HG03460 (cell line): ENCODE results near the gene CPNE5.

ENCODE experiments used
- ATAC-seq: cut with Tn5 transposase; IDR thresholded peaks from one replicate; pipeline ENCODE4 v1.9.1; 2021; ENCODE audit not compliant: unreplicated experiment

The CPNE5 gene

DNA sequence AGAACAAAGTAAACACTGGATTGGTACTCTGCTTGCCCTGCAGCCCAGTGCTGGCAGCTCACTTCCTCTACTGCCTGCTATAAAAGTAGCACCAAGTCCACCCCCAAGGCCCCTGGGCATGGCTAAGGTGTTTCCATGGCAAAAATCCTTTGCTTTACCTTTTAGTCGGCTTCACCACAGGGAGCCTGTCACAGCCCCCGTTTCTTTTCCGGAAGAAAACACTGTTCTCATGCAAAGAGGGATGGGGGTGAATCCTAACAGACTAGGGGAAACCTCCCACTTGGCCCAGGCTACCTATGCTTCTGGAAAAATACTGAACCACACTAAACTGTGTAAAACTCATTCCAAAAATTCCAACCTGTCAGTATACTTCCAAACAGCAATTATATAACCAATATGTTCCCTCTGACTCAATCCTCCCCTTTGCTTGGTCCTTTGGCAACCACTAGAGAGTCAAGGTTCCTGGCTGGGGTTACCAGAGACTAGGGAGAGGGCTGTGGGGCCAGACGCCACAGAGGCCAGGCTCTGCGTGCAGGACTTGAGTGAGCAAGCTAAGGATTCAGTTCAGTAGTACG lies 19.2 kb upstream of the CPNE5 start:
- no peak for ATAC-seq

DNA sequence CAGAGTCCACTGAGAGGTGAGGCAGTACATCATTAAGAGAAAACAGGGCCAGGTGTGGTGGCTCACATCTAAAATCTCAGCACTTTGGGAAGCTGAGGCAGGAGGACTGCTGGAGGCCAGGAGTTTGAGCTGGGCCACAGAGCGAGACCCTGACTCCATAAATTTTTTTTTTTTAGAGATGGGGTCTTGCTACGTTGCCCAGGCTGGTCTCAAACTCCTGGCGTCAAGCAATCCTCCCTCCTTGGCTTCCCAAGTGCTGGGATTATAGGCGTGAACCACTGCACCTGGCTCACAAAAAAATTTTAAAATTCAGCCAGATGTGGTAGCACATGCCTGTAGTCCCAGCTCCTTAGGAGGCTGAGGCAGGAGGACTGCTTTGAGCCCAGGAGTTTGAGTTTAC lies 18.1 kb upstream of the CPNE5 start:
- no peak for ATAC-seq

DNA sequence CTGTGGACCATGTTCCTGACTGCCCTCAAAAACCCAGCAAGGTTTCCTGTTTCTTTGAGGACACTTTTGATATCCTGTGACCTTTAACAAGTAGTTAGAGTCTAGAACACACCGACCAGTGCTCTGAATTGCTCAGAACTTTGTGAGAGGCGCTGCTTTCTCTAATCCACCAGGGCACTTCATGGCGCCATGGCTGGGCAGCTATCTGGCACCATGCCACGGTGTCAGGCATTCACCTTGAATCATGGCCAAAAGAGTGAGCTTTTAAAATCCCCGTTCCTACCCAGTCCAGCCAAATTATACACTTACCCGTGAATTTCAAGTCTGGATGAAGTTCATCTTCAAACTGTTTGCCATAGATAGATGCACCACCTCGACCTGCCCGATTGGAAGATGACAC lies 17.0 kb upstream of the CPNE5 start:
- no peak for ATAC-seq

DNA sequence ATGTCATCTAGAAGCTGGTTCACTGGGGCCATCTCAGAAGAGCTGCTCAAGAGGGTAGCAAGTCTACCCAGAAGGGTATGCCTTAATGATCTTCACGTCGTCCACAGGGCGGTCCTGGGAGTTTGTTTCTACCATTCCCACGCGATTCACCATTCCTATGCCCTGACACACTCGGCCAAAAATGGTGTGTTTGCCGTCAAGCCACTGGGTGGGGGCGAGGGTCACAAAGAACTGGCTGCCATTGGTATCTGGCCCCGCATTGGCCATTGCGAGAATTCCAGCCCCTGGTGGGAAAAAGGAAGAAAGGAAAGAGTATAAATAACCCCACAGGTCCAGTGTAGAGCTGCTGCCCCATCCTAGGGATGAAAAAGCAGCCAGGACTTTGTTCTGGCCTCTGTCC lies 16.5 kb upstream of the CPNE5 start:
- ATAC-seq = no peak

DNA sequence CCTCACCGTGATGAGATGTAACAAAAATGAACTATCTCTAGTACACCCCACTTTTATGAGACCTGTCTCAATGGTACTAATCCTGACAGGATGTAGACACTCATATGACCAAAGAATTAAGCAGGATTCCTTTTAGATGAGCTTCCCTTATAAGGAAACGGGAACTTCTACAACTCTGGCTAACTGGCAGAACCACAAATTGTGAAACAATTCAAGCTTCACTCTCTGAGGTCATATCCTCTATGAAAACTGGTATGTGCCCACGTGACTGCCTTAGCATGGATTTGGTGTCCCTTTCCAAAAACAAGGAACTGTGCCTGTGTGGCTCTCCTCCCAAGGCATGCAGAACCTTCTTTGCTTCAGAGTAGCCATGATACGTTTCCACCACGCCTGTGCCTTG lies 14.1 kb upstream of the CPNE5 start:
- no peak for ATAC-seq

GRCh38 chr6:36852481-36853147 lies 13.4 kb upstream of the CPNE5 start:
- no peak for ATAC-seq

- no peak for ATAC-seq
Measured at GRCh38 chr6:36851626-36852025, 12.4 kb upstream of the CPNE5 start.

- no peak for ATAC-seq
Measured at GRCh38 chr6:36851149-36851614, 11.9 kb upstream of the CPNE5 start.

DNA sequence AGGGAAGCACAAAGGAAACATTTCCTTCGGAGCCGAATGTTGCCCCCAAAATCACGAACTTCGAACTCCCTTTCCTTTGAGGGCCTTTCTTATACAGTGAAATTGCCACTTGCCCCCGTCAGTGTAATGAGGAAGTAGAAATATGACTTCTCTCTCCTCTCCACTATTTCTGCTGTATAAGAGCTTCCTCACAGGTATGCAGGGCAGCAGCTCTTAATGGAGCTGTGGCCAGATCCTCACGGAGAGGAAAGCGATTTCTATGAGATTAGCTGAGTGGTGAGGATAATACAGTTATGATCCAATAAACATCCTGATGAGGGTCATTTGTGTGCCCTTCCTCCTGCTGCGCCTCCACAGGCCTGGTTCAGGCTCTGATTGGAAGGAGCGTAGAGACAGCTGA lies 10.8 kb upstream of the CPNE5 start:
- no peak for ATAC-seq

- no peak for ATAC-seq
Measured at GRCh38 chr6:36848658-36849441, 9.6 kb upstream of the CPNE5 start.

- ATAC-seq = no peak
Measured at GRCh38 chr6:36847991-36848390, 8.7 kb upstream of the CPNE5 start.

- no peak for ATAC-seq
Measured at GRCh38 chr6:36847152-36847551, 7.9 kb upstream of the CPNE5 start.

- no peak for ATAC-seq
Measured at GRCh38 chr6:36845233-36845632, 6.0 kb upstream of the CPNE5 start.

GRCh38 chr6:36844232-36845170 lies 5.3 kb upstream of the CPNE5 start:
- ATAC-seq = no peak

- no peak for ATAC-seq
Measured at GRCh38 chr6:36843170-36843569, 3.9 kb upstream of the CPNE5 start.

DNA sequence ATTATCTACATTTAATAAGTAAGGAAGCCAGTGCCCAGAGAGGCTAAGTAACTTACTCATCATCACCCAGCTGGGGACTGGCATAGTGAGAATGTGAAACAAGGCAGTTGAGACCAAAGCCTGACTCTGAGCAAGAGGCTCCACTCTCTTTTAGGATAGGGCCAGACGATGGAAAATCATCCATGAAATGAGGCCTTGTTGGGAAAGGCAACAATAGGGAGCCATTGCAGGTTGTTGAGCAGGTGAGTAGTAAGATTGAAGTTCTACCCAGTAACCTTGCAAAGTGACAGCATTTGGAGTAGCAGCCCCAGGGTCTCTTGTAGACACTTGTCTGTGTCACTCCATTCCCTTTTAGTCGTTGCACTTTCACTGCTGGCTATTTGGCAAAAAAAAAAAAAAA lies 2.5 kb upstream of the CPNE5 start:
- no peak for ATAC-seq

GRCh38 chr6:36840432-36841403 lies 1.5 kb upstream of the CPNE5 start:
- ATAC-seq = no peak

DNA sequence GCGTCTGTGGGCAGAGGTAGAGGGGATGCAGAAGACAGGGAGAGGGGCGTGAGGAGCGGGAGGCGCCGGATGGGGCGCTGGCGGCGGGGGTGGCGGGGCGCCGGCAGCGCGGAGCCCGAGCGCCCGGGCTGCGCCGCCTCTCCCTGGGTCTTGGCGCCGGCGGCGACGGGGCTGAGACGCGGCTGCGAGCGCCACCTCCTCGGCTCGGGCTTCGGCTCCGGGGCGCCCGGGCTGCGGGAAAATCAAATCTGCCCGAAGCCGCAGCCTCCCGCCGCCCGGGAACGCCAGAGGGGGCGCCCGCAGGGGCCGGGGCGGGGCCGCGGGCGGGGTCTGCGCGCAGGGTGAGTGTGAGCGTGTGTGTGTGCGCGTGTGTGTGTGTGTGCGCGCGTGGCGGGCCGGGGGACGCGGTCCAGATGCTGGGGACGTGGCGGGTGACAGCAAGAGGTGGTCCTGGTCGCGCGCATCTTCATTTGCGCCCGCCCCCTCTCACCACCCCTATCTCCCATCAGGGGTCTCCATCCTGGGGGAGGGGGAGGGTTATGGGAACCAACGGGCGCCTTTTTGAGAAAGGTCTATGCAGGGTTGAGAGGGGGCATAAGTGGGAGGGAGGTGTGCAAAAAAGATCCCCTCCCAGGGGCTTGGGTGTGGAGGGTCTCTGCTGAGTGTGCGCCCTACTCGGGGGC lies 646 bp upstream of the CPNE5 start:
- no peak for ATAC-seq

GRCh38 chr6:36837686-36838085 lies 1.6 kb downstream of the CPNE5 start:
- ATAC-seq = no peak

- no peak for ATAC-seq
Measured at GRCh38 chr6:36837022-36837339, 2.3 kb downstream of the CPNE5 start.
